NK-92 (cell line): ENCODE data around the gene SRPK2.

Experiments
- DNase-seq: peaks from one replicate; lab custom pipeline; 2025; ENCODE audit not compliant: unreplicated experiment; lab: John Stamatoyannopoulos, UW

The SRPK2 gene

GRCh38 chr7:105229641-105230040 lies 159.1 kb downstream of the SRPK2 start:
- DNase-seq: no peak

GRCh38 chr7:105228555-105228954 lies 160.2 kb downstream of the SRPK2 start:
- no peak for DNase-seq

GRCh38 chr7:105227391-105227790 lies 161.3 kb downstream of the SRPK2 start:
- DNase-seq: no peak

GRCh38 chr7:105224884-105225651 lies 163.7 kb downstream of the SRPK2 start:
- no peak for DNase-seq

- DNase-seq: no peak
Measured at GRCh38 chr7:105222953-105223352, 165.8 kb downstream of the SRPK2 start.

- no peak for DNase-seq
Measured at GRCh38 chr7:105219771-105220160, 169.0 kb downstream of the SRPK2 start.

GRCh38 chr7:105218939-105219770 lies 169.6 kb downstream of the SRPK2 start:
- DNase-seq: no peak

GRCh38 chr7:105218215-105218614 lies 170.5 kb downstream of the SRPK2 start:
- DNase-seq: no peak

GRCh38 chr7:105216786-105217185 lies 171.9 kb downstream of the SRPK2 start:
- DNase-seq: no peak

- no peak for DNase-seq
Measured at GRCh38 chr7:105215821-105216220, 172.9 kb downstream of the SRPK2 start.

GRCh38 chr7:105215182-105215581 lies 173.5 kb downstream of the SRPK2 start:
- no peak for DNase-seq

GRCh38 chr7:105213611-105214010 lies 175.1 kb downstream of the SRPK2 start:
- DNase-seq: no peak

GRCh38 chr7:105212212-105212611 lies 176.5 kb downstream of the SRPK2 start:
- DNase-seq: no peak

GRCh38 chr7:105210721-105211205 lies 178.0 kb downstream of the SRPK2 start:
- DNase-seq: no peak

- no peak for DNase-seq
Measured at GRCh38 chr7:105209870-105210269, 178.9 kb downstream of the SRPK2 start.

GRCh38 chr7:105209433-105209832 lies 179.3 kb downstream of the SRPK2 start:
- no peak for DNase-seq

GRCh38 chr7:105206985-105207384 lies 181.7 kb downstream of the SRPK2 start:
- DNase-seq: no peak

- DNase-seq: no peak
Measured at GRCh38 chr7:105205592-105206237, 183.0 kb downstream of the SRPK2 start.

- no peak for DNase-seq
Measured at GRCh38 chr7:105204953-105205352, 183.8 kb downstream of the SRPK2 start.

- DNase-seq: no peak
Measured at GRCh38 chr7:105204520-105204919, 184.2 kb downstream of the SRPK2 start.

- DNase-seq: no peak
Measured at GRCh38 chr7:105202616-105203015, 186.1 kb downstream of the SRPK2 start.

GRCh38 chr7:105199386-105199785 lies 189.3 kb downstream of the SRPK2 start:
- DNase-seq: no peak
